ENCODE data around the gene MDGA2. TPM values are rescaled to one million over a fixed set of nuclear protein-coding genes. Genes with fewer than 3 reads are reported as not detected.

MDGA2 gene
- total and polyA plus RNA-seq, 11 donors = 0.12 to 0.26 TPM; not detected in 9

GRCh38 chr14:46985529-46986380, 689.6 kb downstream of the MDGA2 start:
- H3K27ac ChIP-seq = no peak overlapping the region
- no peaks in the 10 kb centered on the region for H3K4me1 ChIP-seq
- no peak overlapping the region for H3K4me3 ChIP-seq
- ATAC-seq (no peak), DNase-seq (no peak)
- no peaks in the 10 kb centered on the region for H3K27me3 ChIP-seq
- intact Hi-C loops (cut with DNase I) = no loop called here
- H3K36me3 ChIP-seq = no peaks in the 10 kb centered on the region
- no peak for TF ChIP-seq POLR2A (IDR thresholded peaks at IDR 0.05)
- TF ChIP-seq, protein P1, sequence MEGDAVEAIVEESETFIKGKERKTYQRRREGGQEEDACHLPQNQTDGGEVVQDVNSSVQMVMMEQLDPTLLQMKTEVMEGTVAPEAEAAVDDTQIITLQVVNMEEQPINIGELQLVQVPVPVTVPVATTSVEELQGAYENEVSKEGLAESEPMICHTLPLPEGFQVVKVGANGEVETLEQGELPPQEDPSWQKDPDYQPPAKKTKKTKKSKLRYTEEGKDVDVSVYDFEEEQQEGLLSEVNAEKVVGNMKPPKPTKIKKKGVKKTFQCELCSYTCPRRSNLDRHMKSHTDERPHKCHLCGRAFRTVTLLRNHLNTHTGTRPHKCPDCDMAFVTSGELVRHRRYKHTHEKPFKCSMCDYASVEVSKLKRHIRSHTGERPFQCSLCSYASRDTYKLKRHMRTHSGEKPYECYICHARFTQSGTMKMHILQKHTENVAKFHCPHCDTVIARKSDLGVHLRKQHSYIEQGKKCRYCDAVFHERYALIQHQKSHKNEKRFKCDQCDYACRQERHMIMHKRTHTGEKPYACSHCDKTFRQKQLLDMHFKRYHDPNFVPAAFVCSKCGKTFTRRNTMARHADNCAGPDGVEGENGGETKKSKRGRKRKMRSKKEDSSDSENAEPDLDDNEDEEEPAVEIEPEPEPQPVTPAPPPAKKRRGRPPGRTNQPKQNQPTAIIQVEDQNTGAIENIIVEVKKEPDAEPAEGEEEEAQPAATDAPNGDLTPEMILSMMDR (IDR thresholded peaks at IDR 0.05) = no peak
- WGBS, 4 donors = 73 to 86% (median 82%) methylated on average over 6 of the region's 6 CpGs
- H3K9me3 ChIP-seq = no peaks in the 10 kb centered on the region

- H3K9me3 ChIP-seq = peaks cover 0 to 10% (median 0%) of the 10 kb centered on the region in 12 donors
- no peak for ATAC-seq
- DNase-seq = no peak
- H3K27ac ChIP-seq = no peak overlapping the region
- H3K4me1 ChIP-seq = no peaks in the 10 kb centered on the region
- intact Hi-C loops (cut with DNase I) = no loop called here
- WGBS, 4 donors = 49 to 64% (median 56%) methylated on average over 2 of the region's 2 CpGs
- TF ChIP-seq, protein P1 (IDR thresholded peaks at IDR 0.05) = no peak
- TF ChIP-seq POLR2A (IDR thresholded peaks at IDR 0.05) = no peak
- no peaks in the 10 kb centered on the region for H3K27me3 ChIP-seq
- H3K4me3 ChIP-seq = no peak overlapping the region
- H3K36me3 ChIP-seq = no peaks in the 10 kb centered on the region
These were observed 702.1 kb downstream of the MDGA2 start for GRCh38 chr14:46973295-46973694.

DNA sequence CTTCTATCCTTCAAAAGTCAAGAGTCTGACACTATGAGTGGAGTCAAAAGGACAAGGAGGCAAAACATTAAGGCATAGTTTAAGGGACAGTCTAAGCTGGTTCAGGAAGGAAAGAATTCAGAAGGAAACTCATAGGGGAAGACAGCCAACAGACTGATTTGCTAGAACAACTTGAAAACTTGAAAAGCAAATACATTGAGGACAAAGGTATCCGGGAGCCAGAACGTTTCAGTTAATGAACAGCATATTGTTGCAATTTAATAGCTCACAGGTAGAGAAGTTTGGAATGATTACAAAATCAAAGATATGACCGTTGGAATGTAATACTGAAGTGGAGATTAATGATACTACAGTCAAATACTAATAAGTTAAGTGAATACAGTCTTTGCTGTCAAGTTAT, 711.0 kb downstream of the MDGA2 start:
- TF ChIP-seq, protein P1 (IDR thresholded peaks at IDR 0.05) = no peak
- no peak for TF ChIP-seq POLR2A (IDR thresholded peaks at IDR 0.05)
- no peak overlapping the region for H3K27ac ChIP-seq
- no peaks in the 10 kb centered on the region for H3K36me3 ChIP-seq
- ATAC-seq (no peak), DNase-seq (no peak)
- 72 to 78% (median 75%) methylated on average over 3 of the region's 3 CpGs for WGBS, 4 donors
- intact Hi-C loops (cut with DNase I) = no loop called here
- no peak overlapping the region for H3K4me3 ChIP-seq
- no peaks in the 10 kb centered on the region for H3K4me1 ChIP-seq
- no peaks in the 10 kb centered on the region for H3K27me3 ChIP-seq
- H3K9me3 ChIP-seq = peaks cover 0 to 8% (median 0%) of the 10 kb centered on the region in 12 donors

GRCh38 chr14:46951103-46951502, 724.3 kb downstream of the MDGA2 start:
- DNase-seq (no peak), ATAC-seq (no peak)
- peaks cover 0 to 15% (median 0%) of the 10 kb centered on the region in 12 donors for H3K9me3 ChIP-seq
- H3K4me3 ChIP-seq = no peak overlapping the region
- intact Hi-C loops (cut with DNase I) = no loop called here
- no peaks in the 10 kb centered on the region for H3K36me3 ChIP-seq
- no peaks in the 10 kb centered on the region for H3K27me3 ChIP-seq
- H3K4me1 ChIP-seq = no peaks in the 10 kb centered on the region
- TF ChIP-seq, protein P1 (IDR thresholded peaks at IDR 0.05) = no peak
- no peak for TF ChIP-seq POLR2A (IDR thresholded peaks at IDR 0.05)
- H3K27ac ChIP-seq = no peak overlapping the region
- 78 to 92% (median 83%) methylated on average over 2 of the region's 2 CpGs for WGBS, 4 donors

All from heart left ventricle (tissue), 16 donors.